Neural progenitor cell (in vitro differentiated cells): ENCODE data around the gene AKAP9. TPM values are rescaled to one million over a fixed set of nuclear protein-coding genes. Genes with fewer than 3 reads are reported as not detected.
"Not testable (repeated sequence)": the region's sequence is repeated elsewhere in the genome, so short reads cannot be mapped to it uniquely, and the experiment has no call there.

Source experiments
- DNase-seq: peaks from one replicate; pipeline ENCODE4 v3.0.0-alpha.2; 2016; ENCODE audit warnings: low spot score
- H2AFZ ChIP-seq: fragments of 200-600 bp; sonication (generic); replicated peaks from 2 replicates; pipeline ENCODE4 v1.6.1; 2016; ENCODE audit warnings: antibody characterized with exemption
- H3F3A ChIP-seq: fragments of 200-600 bp; sonication (generic); 2 replicates; pipeline ENCODE4 v1.6.1; 2016; ENCODE audit warnings: antibody characterized with exemption, low read depth
- H3K27ac ChIP-seq: fragments of 200-600 bp; sonication (generic); 2 replicates; pipeline ENCODE4 v1.5.1; 2016; ENCODE audit warnings: mild to moderate bottlenecking
- H3K27me3 ChIP-seq: fragments of 200-600 bp; sonication (generic); 2 replicates; pipeline ENCODE4 v1.6.1; 2016; ENCODE audit warnings: mild to moderate bottlenecking, moderate library complexity
- H3K36me3 ChIP-seq: fragments of 200-600 bp; sonication (generic); 2 replicates; pipeline ENCODE4 v1.5.1; 2016
- H3K4me1 ChIP-seq: fragments of 200-600 bp; sonication (generic); 2 replicates; pipeline ENCODE4 v1.6.1; 2016; ENCODE audit warnings: mixed run types
- H3K4me2 ChIP-seq: fragments of 200-600 bp; sonication (generic); 2 replicates; pipeline ENCODE4 v1.6.1; 2016
- H3K4me3 ChIP-seq: fragments of 200-600 bp; sonication (generic); 2 replicates; pipeline ENCODE4 v1.5.1; 2016
- H3K79me2 ChIP-seq: fragments of 200-600 bp; sonication (generic); 2 replicates; pipeline ENCODE4 v1.6.1; 2016; ENCODE audit warnings: low read depth
- H3K9ac ChIP-seq: fragments of 200-600 bp; sonication (generic); 2 replicates; pipeline ENCODE4 v1.6.1; 2016
- H3K9me3 ChIP-seq: fragments of 200-600 bp; sonication (generic); 2 replicates; pipeline ENCODE4 v1.5.1; 2016; ENCODE audit warnings: low read depth
- H4K20me1 ChIP-seq: fragments of 200-600 bp; sonication (generic); 2 replicates; pipeline ENCODE4 v1.6.1; 2016; ENCODE audit warnings: low read depth
- H3K27ac Mint-ChIP-seq: 3 replicates; pipeline ENCODE4 v1.8.0; 2021; ENCODE audit warnings: mixed read lengths
- H3K27me3 Mint-ChIP-seq: 2 replicates; pipeline ENCODE4 v1.8.0; 2022; ENCODE audit warnings: low read depth, mild to moderate bottlenecking, inconsistent platforms, moderate library complexity, mixed read lengths; ENCODE audit not compliant: insufficient read depth
- H3K36me3 Mint-ChIP-seq: 3 replicates; pipeline ENCODE4 v1.8.0; 2021; ENCODE audit warnings: mixed read lengths
- H3K4me1 Mint-ChIP-seq: 3 replicates; pipeline ENCODE4 v1.8.0; 2021; ENCODE audit warnings: mixed read lengths
- H3K4me3 Mint-ChIP-seq: 3 replicates; pipeline ENCODE4 v1.8.0; 2021; ENCODE audit warnings: mild to moderate bottlenecking, moderate library complexity, mixed read lengths
- H3K9me3 Mint-ChIP-seq: 3 replicates; pipeline ENCODE4 v1.8.0; 2020; ENCODE audit warnings: mixed read lengths
- EZH2 ChIP-seq: fragments of 200-600 bp; sonication (generic); IDR thresholded peaks from 2 replicates; pipeline ENCODE4 v1.6.1; 2017; ENCODE audit warnings: antibody characterized with exemption, mild to moderate bottlenecking, moderate library complexity
- EZH2phosphoT487 ChIP-seq: fragments of 200-600 bp; sonication (generic); IDR thresholded peaks from 2 replicates; pipeline ENCODE4 v1.6.1; 2017; ENCODE audit warnings: antibody characterized with exemption
- total RNA-seq: library from RNA; depleted of rRNA; stranded (reverse); fragments of >200 nt; gene quantifications from 2 replicates; pipeline ENCODE4 v1.2.3, GENCODE V29; 2015; ENCODE audit warnings: low replicate concordance
- TF ChIP-seq, protein P1 (sequence below): fragments of 200-600 bp; sonication (generic); IDR thresholded peaks from 2 replicates; pipeline ENCODE4 v1.5.1; 2017; ENCODE audit warnings: antibody characterized with exemption, mild to moderate bottlenecking

The AKAP9 gene
- total RNA-seq, 1 donor from 2014 or later = 93.4 TPM

DNA sequence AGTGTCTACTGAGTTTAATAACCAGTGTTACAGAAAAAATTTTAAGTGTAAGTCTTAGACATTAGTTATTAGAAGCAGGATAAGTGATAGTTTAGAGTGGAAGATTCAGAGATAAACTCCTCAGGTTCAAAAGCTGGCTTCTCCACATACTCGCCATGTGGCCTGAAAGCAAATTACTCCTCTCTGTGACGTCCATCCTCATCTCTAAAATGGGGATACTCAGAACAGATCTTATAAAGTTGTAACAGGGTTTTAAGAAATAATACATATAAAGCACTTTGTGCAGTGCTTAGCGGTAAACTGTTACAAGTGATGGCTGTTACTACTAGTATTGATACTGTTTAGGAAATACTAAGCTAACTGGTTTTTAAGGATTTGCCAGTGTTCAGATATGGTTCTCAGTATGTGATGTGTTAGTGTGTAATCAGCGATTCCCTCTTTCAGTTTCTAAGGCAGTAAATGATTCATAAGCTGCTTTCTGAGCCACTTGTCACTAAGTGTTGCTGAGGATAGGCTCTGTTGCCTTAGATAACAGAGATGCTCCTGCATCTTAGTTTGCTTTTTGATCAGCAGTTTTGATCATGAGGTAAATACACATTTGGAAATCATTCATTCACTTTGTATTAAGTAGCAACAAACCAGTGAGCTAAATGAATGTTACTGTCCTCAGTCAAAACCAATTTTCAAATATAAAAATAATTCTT lies 134.9 kb downstream of the AKAP9 start:
- Histone ChIP-seq H3K27ac (no peak overlapping the region), H3K36me3 (peaks cover 18% of the 10 kb centered on the region), H3K9me3 (no peaks in the 10 kb centered on the region), H3F3A (no peaks in the 10 kb centered on the region), H3K4me2 (no peak overlapping the region), H2AFZ (no peak overlapping the region), H3K4me3 (no peak overlapping the region), H3K4me1 (no peaks in the 10 kb centered on the region), H3K9ac (no peak overlapping the region), H3K79me2 (no peaks in the 10 kb centered on the region), H4K20me1 (no peaks in the 10 kb centered on the region), H3K27me3 (no peaks in the 10 kb centered on the region)
- Mint-ChIP-seq H3K9me3 (no peaks in the 10 kb centered on the region), H3K4me1 (no peaks in the 10 kb centered on the region), H3K27ac (no peak overlapping the region), H3K27me3 (peaks cover 2% of the 10 kb centered on the region), H3K4me3 (no peak overlapping the region), H3K36me3 (peaks cover 27% of the 10 kb centered on the region)
- no peak for TF ChIP-seq EZH2
- TF ChIP-seq, protein P1, sequence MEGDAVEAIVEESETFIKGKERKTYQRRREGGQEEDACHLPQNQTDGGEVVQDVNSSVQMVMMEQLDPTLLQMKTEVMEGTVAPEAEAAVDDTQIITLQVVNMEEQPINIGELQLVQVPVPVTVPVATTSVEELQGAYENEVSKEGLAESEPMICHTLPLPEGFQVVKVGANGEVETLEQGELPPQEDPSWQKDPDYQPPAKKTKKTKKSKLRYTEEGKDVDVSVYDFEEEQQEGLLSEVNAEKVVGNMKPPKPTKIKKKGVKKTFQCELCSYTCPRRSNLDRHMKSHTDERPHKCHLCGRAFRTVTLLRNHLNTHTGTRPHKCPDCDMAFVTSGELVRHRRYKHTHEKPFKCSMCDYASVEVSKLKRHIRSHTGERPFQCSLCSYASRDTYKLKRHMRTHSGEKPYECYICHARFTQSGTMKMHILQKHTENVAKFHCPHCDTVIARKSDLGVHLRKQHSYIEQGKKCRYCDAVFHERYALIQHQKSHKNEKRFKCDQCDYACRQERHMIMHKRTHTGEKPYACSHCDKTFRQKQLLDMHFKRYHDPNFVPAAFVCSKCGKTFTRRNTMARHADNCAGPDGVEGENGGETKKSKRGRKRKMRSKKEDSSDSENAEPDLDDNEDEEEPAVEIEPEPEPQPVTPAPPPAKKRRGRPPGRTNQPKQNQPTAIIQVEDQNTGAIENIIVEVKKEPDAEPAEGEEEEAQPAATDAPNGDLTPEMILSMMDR = no peak
- no peak for TF ChIP-seq EZH2phosphoT487
- no peak for DNase-seq

- H2AFZ ChIP-seq = no peak overlapping the region
- no peak overlapping the region for H3K4me3 ChIP-seq
- no peak overlapping the region for H3K27ac Mint-ChIP-seq
- H4K20me1 ChIP-seq = no peaks in the 10 kb centered on the region
- H3K36me3 Mint-ChIP-seq = peaks cover 27% of the 10 kb centered on the region
- peaks cover 2% of the 10 kb centered on the region for H3K27me3 Mint-ChIP-seq
- no peak overlapping the region for H3K9ac ChIP-seq
- H3F3A ChIP-seq = no peaks in the 10 kb centered on the region
- H3K9me3 ChIP-seq = no peaks in the 10 kb centered on the region
- H3K27me3 ChIP-seq = no peaks in the 10 kb centered on the region
- no peaks in the 10 kb centered on the region for H3K9me3 Mint-ChIP-seq
- no peak for DNase-seq
- no peaks in the 10 kb centered on the region for H3K4me1 Mint-ChIP-seq
- H3K4me1 ChIP-seq = no peaks in the 10 kb centered on the region
- no peak overlapping the region for H3K4me3 Mint-ChIP-seq
- no peaks in the 10 kb centered on the region for H3K79me2 ChIP-seq
- TF ChIP-seq EZH2 (no peak), EZH2phosphoT487 (no peak)
- TF ChIP-seq, protein P1 = no peak
- no peak overlapping the region for H3K27ac ChIP-seq
- H3K4me2 ChIP-seq = no peak overlapping the region
- H3K36me3 ChIP-seq = peaks cover 18% of the 10 kb centered on the region
Measured at GRCh38 chr7:92076509-92076908, 135.8 kb downstream of the AKAP9 start.

GRCh38 chr7:92083922-92084321 lies 143.3 kb downstream of the AKAP9 start:
- not testable (repeated sequence) for H3K27me3 ChIP-seq, H3K4me3 ChIP-seq, H3K9me3 Mint-ChIP-seq, H3K9me3 ChIP-seq, H2AFZ ChIP-seq, H3K27ac Mint-ChIP-seq, H3K9ac ChIP-seq, H3K4me1 Mint-ChIP-seq, H3K27ac ChIP-seq, H3K4me2 ChIP-seq, H3F3A ChIP-seq, H4K20me1 ChIP-seq, H3K4me3 Mint-ChIP-seq, DNase-seq, H3K4me1 ChIP-seq, H3K27me3 Mint-ChIP-seq, H3K79me2 ChIP-seq
- peaks cover 52% of the 10 kb centered on the region for H3K36me3 Mint-ChIP-seq
- H3K36me3 ChIP-seq = peaks cover 46% of the 10 kb centered on the region

GRCh38 chr7:92088266-92088665 lies 147.6 kb downstream of the AKAP9 start:
- Mint-ChIP-seq H3K4me3 (no peak overlapping the region), H3K4me1 (no peaks in the 10 kb centered on the region), H3K36me3 (peaks cover 61% of the 10 kb centered on the region), H3K27me3 (no peaks in the 10 kb centered on the region), H3K9me3 (peaks cover 1% of the 10 kb centered on the region), H3K27ac (no peak overlapping the region)
- Histone ChIP-seq H3K79me2 (no peaks in the 10 kb centered on the region), H3K4me3 (no peak overlapping the region), H4K20me1 (no peaks in the 10 kb centered on the region), H3K36me3 (peaks cover 57% of the 10 kb centered on the region), H3K9ac (no peak overlapping the region), H3K4me1 (no peaks in the 10 kb centered on the region), H3K9me3 (no peaks in the 10 kb centered on the region), H3K27ac (no peak overlapping the region), H3K4me2 (no peak overlapping the region), H3F3A (no peaks in the 10 kb centered on the region), H3K27me3 (no peaks in the 10 kb centered on the region), H2AFZ (no peak overlapping the region)
- TF ChIP-seq, protein P1 = no peak
- TF ChIP-seq EZH2phosphoT487 (no peak), EZH2 (no peak)
- no peak for DNase-seq
